SH-SY5Y (cell line): ENCODE measurements around the gene GLI3.

Source experiments
- GATA2 ChIP-seq: IDR thresholded peaks from 2 replicates; pipeline ENCODE4 v1.6.1; 2011; ENCODE audit warnings: mild to moderate bottlenecking, low read depth, low read length
- GATA3 ChIP-seq: IDR thresholded peaks from 2 replicates; pipeline ENCODE4 v1.6.1; 2011; ENCODE audit warnings: low read depth, mild to moderate bottlenecking, low read length, moderate library complexity

DNA sequence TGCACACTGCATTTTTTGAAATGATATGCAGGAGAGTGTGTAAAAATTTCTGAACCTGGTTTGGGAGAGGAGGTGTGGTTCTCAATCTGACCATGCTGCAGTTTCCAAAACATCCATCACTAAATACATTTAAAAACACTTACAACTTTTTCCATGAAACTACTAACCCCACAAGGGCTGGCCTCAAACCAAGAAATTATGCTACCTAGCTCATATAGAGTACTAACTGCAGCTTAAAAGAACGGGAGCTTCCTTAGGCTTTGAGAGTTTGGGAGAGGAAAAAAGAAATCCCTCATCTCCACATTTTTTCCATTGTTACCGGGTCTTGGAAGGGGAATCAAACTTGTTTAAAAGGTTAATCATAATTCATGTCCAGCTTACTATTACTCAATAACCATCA, 214.2 kb downstream of the GLI3 start:
- no peak for TF ChIP-seq GATA2
- no peak for TF ChIP-seq GATA3
